Stimulated activated CD4-positive, alpha-beta T cell treated with anti-CD3 and anti-CD28 coated beads, Interleukin-1b, Interleukin-23, amount 100 ng/mL, for 48 hours (primary cell): Measurements from ENCODE around the gene IL12RB2.
"Not testable (repeated sequence)": the region's sequence is repeated elsewhere in the genome, so short reads cannot be mapped to it uniquely, and the experiment has no call there.

Source experiments
- DNase-seq: peaks from one replicate; pipeline ENCODE4 v3.0.0-alpha.2; 2020

Gene IL12RB2

DNA sequence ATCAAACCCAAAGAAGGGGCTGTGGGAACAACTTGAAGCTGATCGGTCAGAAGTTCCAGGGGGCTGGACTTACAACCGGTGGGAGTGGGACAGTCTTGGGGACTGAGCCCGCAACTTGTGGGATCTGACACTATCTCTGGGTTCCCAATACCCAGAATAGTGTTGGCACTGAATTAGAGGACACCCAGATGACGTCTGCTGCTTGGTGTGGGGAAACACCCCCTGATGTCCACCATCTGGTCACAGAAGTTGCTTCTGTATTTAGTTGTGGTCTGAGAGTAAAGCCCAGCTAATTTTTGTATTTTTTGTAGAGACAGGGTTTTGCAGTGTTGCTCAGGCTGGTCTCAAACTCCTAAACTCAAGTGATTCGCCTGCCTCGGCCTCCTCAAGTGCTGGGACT is 93.8 kb downstream of the IL12RB2 start:
- DNase-seq = no peak

- no peak for DNase-seq
Measured at GRCh38 chr1:67404212-67404620, 96.5 kb downstream of the IL12RB2 start.

DNA sequence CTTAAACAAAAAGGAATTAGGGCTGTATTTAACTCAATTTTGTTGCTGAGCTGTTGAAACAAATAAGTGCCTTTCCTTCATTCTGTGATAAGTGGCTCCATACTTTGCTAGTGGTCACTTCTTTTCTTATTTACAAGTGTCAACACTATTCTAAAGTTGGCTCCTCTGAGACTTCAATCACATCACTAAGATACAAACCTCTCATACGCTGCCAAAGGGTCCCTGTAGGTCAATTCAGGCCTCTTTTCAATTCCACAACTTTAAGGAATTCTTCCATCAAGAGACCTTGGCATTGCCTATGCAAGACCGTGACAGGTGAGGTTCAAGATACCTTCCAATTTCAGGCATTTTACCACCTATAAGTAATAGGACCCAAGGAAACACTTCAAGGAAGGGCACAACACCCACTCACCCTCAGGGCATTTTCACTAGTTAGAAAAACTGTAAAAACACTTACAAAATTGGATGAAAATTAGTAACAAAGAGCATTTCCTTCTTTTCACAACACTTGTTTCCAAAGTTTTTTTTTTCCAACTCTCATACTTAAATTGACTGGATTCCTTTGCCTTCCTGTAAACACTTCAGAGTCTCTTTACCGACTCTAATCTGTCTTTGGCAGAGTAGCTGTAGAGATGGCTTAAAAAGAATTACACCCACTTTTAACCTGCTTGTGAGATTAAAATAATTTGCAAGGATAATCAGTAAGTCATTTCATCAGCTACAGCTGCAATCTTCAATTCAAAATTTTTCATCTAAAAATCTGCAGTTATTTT is 98.0 kb downstream of the IL12RB2 start:
- DNase-seq = no peak

- no peak for DNase-seq
Measured at GRCh38 chr1:67407498-67407897, 99.8 kb downstream of the IL12RB2 start.

GRCh38 chr1:67408148-67408547 is 100.5 kb downstream of the IL12RB2 start:
- no peak for DNase-seq

GRCh38 chr1:67413101-67413500 is 105.4 kb downstream of the IL12RB2 start:
- not testable (repeated sequence) for DNase-seq

DNA sequence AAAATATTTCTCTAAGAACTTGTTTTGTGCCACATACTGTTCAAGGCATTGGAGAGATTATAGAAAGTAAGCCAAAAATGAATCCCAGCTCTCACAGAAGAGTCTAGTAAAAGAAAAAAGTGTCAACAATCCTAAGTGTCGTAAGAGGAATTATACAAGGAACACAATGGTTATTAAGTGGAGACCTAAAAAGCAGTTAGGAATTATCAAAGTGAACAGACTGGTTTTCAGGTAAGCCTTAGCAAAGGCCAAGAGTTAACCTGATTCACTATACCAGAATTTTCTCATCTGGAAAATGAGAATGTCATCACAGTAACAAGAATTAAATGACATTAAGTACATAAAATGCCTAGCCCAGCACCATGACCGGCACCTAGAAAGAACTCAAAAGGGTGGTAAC is 106.9 kb downstream of the IL12RB2 start:
- no peak for DNase-seq

- DNase-seq = no peak
Measured at GRCh38 chr1:67415041-67415440, 107.4 kb downstream of the IL12RB2 start.

- DNase-seq = not testable (repeated sequence)
Measured at GRCh38 chr1:67417733-67418132, 110.1 kb downstream of the IL12RB2 start.

GRCh38 chr1:67418839-67419586 is 111.3 kb downstream of the IL12RB2 start:
- DNase-seq = no peak

GRCh38 chr1:67420835-67421492 is 113.3 kb downstream of the IL12RB2 start:
- DNase-seq = no peak

DNA sequence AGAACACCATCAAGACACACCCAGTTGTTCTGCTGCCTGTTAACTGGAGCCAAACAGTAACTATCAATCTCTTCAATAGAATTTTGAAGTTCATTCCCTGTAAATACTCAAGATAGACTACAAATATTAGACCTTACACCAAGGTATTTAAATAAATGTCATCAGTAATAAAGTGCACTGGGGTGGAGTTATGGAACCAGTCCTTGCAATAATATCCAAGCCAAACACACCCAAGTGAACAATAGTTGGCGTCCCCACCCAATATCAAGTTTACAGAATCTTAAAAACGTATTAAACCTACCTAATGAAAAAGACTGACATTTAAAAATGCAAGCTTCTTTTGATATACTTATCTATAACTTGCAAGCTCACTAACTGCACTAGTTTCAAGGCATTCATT is 119.8 kb downstream of the IL12RB2 start:
- DNase-seq = no peak

DNA sequence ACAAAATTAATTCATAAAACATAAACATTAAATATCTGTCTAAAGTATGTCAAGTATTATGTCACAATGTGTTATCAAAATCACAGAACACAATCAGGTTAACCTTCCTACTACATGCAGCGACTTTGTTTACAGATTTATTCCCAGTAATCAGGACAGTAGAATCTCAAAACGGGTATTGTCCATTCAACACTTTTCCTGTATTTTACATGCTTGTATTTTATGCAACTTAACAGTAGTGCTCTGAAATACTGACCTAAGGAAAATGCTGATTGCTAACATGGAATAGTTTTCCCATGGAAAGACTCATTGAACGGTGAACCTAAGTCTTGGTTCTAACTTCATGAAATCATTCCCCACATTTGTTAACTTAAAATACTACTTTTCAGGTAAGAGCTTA is 120.3 kb downstream of the IL12RB2 start:
- DNase-seq = no peak

DNA sequence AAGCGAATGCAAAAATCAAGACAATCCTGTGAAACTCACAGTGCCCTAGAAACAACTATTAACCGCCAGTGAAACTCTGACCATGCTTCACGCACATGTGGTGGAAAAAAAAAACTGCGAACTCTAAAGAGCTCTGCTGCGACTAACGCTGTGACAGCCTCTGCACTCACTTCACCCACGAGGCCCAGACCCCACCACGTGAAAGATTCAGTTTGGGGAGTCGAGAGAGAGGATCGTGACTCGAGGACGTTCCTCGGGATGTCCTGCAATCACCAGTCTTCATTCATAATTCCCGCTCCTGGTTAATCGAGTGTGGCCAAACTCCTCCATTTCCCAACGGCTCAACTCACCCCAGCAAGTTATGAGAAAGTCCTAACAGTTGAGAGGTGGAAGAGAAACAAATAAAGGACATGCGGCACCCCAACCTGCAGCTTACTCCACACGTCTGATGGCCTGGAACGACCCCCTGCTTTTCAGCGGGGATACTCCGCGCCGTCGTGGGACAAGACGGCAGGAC is 121.4 kb downstream of the IL12RB2 start:
- DNase-seq = peak; percentile 56

- DNase-seq = peak; percentile 38
Measured at GRCh38 chr1:67429528-67430357, 122.1 kb downstream of the IL12RB2 start.

DNA sequence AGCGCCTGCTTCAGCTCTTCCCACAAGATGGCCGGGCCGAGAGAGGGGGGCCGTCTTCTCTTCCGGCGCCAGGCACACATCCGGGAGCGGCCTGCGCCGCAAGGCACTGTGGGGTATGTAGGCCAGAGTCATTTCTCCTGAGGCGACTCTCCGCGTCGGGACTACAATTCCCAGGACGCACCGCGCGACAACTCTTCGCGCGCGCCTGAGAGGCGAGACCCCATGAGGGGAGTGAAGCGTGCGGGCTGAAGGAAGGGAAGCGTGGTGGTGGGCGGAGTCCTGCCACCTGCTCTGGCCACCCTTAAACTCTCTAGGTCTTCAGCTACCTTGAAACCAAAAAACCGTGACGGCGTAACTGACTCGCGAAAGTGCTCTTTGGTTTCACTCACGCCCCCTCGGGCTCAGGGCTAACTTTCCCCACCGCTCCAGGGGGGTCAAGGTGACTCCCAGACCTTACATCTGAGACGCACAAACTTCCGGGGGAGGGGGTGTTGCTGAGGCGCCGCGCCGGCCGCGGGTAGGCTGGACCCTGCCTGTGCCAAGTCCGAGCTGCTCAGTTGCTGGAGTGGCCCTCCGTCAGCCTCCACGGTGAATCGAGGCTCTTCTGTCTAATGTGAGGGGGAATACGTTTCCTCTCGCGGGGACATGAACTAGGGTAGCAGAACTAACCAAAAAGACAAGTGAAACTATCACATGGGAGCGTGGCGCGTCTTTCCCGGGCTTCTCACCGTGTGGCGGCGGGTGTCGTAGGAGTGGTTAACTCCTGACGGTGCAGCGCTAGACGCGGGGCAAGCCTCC is 122.9 kb downstream of the IL12RB2 start, which contains the start of gene SERBP1:
SERBP1 (minus strand) TSS at position 45 of the 798 bp plus-strand sequence. CDS start 102 bp downstream, outside the sequence.
- DNase-seq = peak; percentile 96

DNA sequence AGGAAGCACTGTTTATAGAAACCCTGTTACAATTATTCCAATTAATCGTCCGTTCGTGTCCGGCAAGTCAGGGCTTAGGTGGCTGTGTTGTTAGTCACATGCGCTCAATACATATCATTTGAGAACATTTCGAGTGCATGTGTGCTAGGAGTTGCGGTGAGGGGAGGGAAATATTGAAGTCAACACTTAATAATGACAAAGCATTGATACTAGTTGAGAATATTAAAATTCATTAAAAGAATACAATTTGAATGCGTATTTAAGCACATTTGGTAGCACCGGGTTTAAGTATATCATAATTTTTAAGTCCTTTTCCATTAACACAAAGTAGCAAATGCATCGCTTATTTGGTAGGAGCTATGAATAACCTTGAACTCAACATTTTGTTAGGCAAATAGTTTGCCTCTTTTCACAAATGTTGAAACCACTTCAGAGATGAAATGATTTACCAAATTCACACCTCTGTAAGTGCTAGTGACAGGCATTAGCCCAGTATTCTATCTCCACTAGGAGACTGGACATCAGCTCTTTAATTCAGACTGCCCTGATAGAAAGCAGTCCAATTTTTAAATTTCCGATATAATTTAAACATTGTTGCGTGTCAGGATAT is 123.6 kb downstream of the IL12RB2 start:
- no peak for DNase-seq

DNA sequence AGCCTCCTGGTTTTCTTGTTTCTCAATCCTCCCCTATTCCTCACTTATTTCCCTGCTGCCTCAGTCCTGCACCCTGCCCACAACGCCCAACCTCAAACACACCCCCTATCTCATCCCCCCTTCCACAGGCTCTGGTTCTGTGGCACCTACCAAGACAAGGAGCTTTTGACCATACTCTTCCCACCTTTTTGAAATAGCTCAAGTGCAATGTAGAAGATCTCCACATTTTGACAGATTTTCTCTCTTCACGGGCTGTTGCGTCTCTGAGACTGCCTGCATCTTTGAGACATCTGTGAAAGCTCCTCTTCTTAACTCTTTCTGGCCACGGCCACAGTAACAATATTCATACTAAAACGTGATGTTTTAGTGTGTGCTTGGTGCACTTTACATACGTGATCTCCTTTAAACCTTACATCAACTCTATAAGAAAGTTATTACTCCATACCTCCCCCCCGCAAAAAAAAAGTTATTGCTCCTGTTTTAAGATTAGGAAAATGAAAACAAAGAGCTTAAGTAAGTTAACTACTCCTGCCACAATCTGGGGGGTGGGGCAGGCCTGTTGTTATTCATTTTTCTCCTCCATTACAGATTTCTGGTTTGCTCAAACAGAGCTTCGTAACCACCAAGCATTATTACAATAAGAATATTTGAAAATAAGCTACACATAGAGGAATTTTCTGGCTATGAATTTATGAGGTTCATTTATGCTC is 124.4 kb downstream of the IL12RB2 start:
- DNase-seq = no peak

- no peak for DNase-seq
Measured at GRCh38 chr1:67432745-67433144, 125.1 kb downstream of the IL12RB2 start.

DNA sequence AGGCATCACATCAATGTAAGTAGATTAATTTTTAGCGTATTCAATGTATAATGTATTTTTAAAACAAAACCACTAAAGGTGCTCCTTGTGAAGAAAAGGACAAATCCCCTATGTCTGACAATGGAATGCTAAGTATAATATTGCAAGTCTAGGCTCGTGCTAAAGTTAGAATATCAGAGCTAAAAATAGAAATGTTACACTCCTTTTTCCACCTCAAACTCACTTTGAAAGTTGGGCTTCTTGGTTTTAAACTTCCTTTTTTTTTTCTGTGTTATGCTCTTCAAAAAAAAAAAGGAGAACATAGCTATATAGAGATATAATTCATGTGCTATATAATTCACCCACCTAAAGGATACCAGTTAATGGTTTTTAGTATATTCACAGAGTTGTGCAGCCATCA is 126.2 kb downstream of the IL12RB2 start:
- DNase-seq = no peak
